H1 (cell line): Measurements from ENCODE around the gene MYO1D.

Experiments
- BRCA1 ChIP-seq: IDR thresholded peaks from 2 replicates; pipeline ENCODE4 v1.6.1; 2012; ENCODE audit warnings: low read depth, low read length, improper control_type of control experiment
- CHD1 ChIP-seq: IDR thresholded peaks from 2 replicates; pipeline ENCODE4 v1.6.1; 2012; ENCODE audit warnings: low read depth, low read length, improper control_type of control experiment
- EZH2 ChIP-seq: fragments of 200-600 bp; sonication (generic); IDR thresholded peaks from 2 replicates; pipeline ENCODE4 v1.7.1; 2012; ENCODE audit warnings: low read depth, mild to moderate bottlenecking, moderate library complexity, low read length, inconsistent platforms; ENCODE audit not compliant: severe bottlenecking
- POLR2A ChIP-seq, 2 experiments: IDR thresholded peaks; 1 replicate in 1 of 2; 2 replicates in 1 of 2; pipeline ENCODE4 v1.6.1; 2011; ENCODE audit warnings: low read depth in 2 of 2, low read length in 2 of 2, mild to moderate bottlenecking in 2 of 2; ENCODE audit errors: control extremely low read depth in 1 of 2
- POLR2AphosphoS5 ChIP-seq: IDR thresholded peaks from 2 replicates; pipeline ENCODE4 v1.6.1; 2011; ENCODE audit warnings: low read depth, low read length
- RAD21 ChIP-seq, 2 experiments: IDR thresholded peaks in 1 of 2; conservative IDR thresholded peaks in 1 of 2; 2 replicates each; pipeline ENCODE4 v1.6.1; 2011; ENCODE audit warnings: low read depth in 2 of 2, low read length in 2 of 2, improper control_type of control experiment in 1 of 2, inconsistent platforms in 1 of 2, mild to moderate bottlenecking in 1 of 2, moderate library complexity in 1 of 2
- SIN3A ChIP-seq, 2 experiments: IDR thresholded peaks in 1 of 2; conservative IDR thresholded peaks in 1 of 2; 2 replicates each; pipeline ENCODE4 v1.6.1; 2011 to 2012; ENCODE audit warnings: low read length in 2 of 2, improper control_type of control experiment in 1 of 2, low read depth in 1 of 2, mild to moderate bottlenecking in 1 of 2
- SP1 ChIP-seq: IDR thresholded peaks from 2 replicates; pipeline ENCODE4 v1.6.1; 2011; ENCODE audit warnings: low read depth, low read length
- TEAD4 ChIP-seq: IDR thresholded peaks from 2 replicates; pipeline ENCODE4 v1.6.1; 2012; ENCODE audit warnings: low read depth, low read length, inconsistent platforms, mixed read lengths
- YY1 ChIP-seq: IDR thresholded peaks from 2 replicates; pipeline ENCODE4 v1.6.1; 2011; ENCODE audit warnings: low read depth, mild to moderate bottlenecking, low read length
- ZNF274 ChIP-seq: IDR thresholded peaks from 2 replicates; pipeline ENCODE4 v1.7.0; 2012; ENCODE audit warnings: low read length, borderline replicate concordance; ENCODE audit errors: extremely low read depth
- TF ChIP-seq, protein P1 (sequence below), 3 experiments: IDR thresholded peaks; 1 replicate in 2 of 3; 2 replicates in 1 of 3; pipeline versions ENCODE4 v1.5.1 to v1.6.1; 2011; ENCODE audit warnings: low read length in 3 of 3, mild to moderate bottlenecking in 3 of 3, inconsistent platforms in 2 of 3, low read depth in 1 of 3, moderate library complexity in 1 of 3; ENCODE audit not compliant: insufficient read depth in 1 of 3; ENCODE audit errors: control extremely low read depth in 1 of 3
- TF ChIP-seq, protein P2 (sequence below): IDR thresholded peaks from 2 replicates; pipeline ENCODE4 v1.6.1; 2011; ENCODE audit warnings: low read length, improper control_type of control experiment

DNA sequence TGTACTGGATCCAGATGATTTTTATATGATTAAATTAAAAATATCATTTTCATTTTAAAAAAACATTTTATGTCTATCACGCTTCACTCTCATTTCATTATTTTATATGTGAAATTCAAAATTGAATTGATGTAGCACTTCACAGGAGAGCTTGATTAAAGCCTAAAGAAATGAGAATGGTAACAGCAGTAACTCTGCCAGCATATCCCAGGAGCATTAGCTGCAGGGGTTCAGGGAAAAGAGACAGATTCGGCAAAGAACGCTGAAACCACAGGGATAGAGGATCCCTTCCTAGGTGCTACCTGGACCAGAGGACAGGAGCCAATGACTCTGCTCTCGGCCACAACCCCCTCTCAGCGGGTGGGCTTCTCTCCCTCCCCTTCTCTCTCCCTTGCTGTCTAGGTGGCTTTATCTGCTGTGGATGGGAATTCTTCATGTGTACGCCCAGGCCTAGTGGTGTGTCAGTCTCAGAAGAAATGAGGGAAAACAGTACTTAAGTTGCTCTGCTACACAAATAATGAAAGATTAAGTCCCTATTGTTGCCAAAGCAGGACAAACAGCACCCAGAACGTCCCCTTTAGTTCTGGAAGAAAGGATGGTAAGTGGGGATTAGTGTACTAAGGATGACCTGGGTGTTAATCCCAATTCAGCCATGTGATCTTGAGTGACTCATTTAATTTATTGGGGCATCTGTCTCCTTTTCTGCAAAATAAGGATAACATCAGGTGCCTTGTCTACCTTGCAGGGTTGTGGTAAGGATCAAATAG, 266.9 kb downstream of the MYO1D start:
- TF ChIP-seq POLR2A (IDR thresholded peaks at IDR 0.05; ENCODE audit: control extremely low read depth in 1 of 2, low read depth in 2 of 2, low read length in 2 of 2): no peak
- no peak for TF ChIP-seq BRCA1
- TF ChIP-seq EZH2: no peak
- TF ChIP-seq YY1: no peak
- TF ChIP-seq, protein P1, sequence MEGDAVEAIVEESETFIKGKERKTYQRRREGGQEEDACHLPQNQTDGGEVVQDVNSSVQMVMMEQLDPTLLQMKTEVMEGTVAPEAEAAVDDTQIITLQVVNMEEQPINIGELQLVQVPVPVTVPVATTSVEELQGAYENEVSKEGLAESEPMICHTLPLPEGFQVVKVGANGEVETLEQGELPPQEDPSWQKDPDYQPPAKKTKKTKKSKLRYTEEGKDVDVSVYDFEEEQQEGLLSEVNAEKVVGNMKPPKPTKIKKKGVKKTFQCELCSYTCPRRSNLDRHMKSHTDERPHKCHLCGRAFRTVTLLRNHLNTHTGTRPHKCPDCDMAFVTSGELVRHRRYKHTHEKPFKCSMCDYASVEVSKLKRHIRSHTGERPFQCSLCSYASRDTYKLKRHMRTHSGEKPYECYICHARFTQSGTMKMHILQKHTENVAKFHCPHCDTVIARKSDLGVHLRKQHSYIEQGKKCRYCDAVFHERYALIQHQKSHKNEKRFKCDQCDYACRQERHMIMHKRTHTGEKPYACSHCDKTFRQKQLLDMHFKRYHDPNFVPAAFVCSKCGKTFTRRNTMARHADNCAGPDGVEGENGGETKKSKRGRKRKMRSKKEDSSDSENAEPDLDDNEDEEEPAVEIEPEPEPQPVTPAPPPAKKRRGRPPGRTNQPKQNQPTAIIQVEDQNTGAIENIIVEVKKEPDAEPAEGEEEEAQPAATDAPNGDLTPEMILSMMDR (IDR thresholded peaks at IDR 0.05; ENCODE audit: control extremely low read depth in 1 of 3, insufficient read depth in 1 of 3, low read depth in 1 of 3, low read length in 3 of 3): no peak
- no peak for TF ChIP-seq POLR2AphosphoS5
- TF ChIP-seq CHD1: no peak
- TF ChIP-seq, protein P2, sequence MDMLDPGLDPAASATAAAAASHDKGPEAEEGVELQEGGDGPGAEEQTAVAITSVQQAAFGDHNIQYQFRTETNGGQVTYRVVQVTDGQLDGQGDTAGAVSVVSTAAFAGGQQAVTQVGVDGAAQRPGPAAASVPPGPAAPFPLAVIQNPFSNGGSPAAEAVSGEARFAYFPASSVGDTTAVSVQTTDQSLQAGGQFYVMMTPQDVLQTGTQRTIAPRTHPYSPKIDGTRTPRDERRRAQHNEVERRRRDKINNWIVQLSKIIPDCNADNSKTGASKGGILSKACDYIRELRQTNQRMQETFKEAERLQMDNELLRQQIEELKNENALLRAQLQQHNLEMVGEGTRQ: no peak
- TF ChIP-seq TEAD4: no peak
- TF ChIP-seq RAD21 (IDR thresholded peaks at IDR 0.05 in 1 of 2, conservative IDR thresholded peaks at IDR 0.05 in 1 of 2; ENCODE audit: low read depth in 2 of 2, low read length in 2 of 2): no peak
- TF ChIP-seq SIN3A (conservative IDR thresholded peaks at IDR 0.05 in 1 of 2, IDR thresholded peaks at IDR 0.05 in 1 of 2; ENCODE audit: low read depth in 1 of 2, low read length in 2 of 2): no peak
- no peak for TF ChIP-seq SP1
- no peak for TF ChIP-seq ZNF274
